Loucy (cell line): ENCODE results near the gene SLC35E1.

Experiments used
- H2AFZ ChIP-seq: fragments of 200-600 bp; sonication (generic); 2 replicates; pipeline ENCODE4 v1.6.0; 2016; ENCODE audit warnings: antibody characterized with exemption, mild to moderate bottlenecking, low read length, moderate library complexity
- H3F3A ChIP-seq: fragments of 200-600 bp; 2 replicates; pipeline ENCODE4 v1.6.0; 2016; ENCODE audit warnings: antibody characterized with exemption, low read depth, mild to moderate bottlenecking
- H3K27me3 ChIP-seq: fragments of 200-600 bp; sonication (generic); 2 replicates; pipeline ENCODE4 v1.6.1; 2014; ENCODE audit warnings: low read length, mild to moderate bottlenecking; ENCODE audit not compliant: insufficient read depth, poor library complexity, severe bottlenecking
- H3K36me3 ChIP-seq: fragments of 200-600 bp; sonication (generic); 2 replicates; pipeline ENCODE4 v1.6.1; 2016; ENCODE audit warnings: low read length; ENCODE audit not compliant: insufficient read depth
- H3K4me1 ChIP-seq: fragments of 200-600 bp; sonication (generic); 2 replicates; pipeline ENCODE4 v1.5.1; 2014; ENCODE audit warnings: low read length, mild to moderate bottlenecking; ENCODE audit not compliant: insufficient read depth, poor library complexity, severe bottlenecking
- H3K4me2 ChIP-seq: fragments of 200-600 bp; sonication (generic); 2 replicates; pipeline ENCODE4 v1.6.0; 2014; ENCODE audit warnings: antibody characterized with exemption, low read length, low read depth, mild to moderate bottlenecking; ENCODE audit not compliant: poor library complexity, severe bottlenecking
- H3K4me3 ChIP-seq: fragments of 200-600 bp; sonication (generic); 2 replicates; pipeline ENCODE4 v1.5.1; 2014; ENCODE audit warnings: low read length, mild to moderate bottlenecking, mixed read lengths; ENCODE audit not compliant: poor library complexity, severe bottlenecking
- H3K79me2 ChIP-seq: fragments of 200-600 bp; sonication (generic); 2 replicates; pipeline ENCODE4 v1.6.1; 2014; ENCODE audit warnings: low read length; ENCODE audit not compliant: insufficient read depth
- H3K9ac ChIP-seq: fragments of 200-600 bp; sonication (generic); 2 replicates; pipeline ENCODE4 v1.6.0; 2014; ENCODE audit warnings: mild to moderate bottlenecking, low read depth, low read length, moderate library complexity; ENCODE audit not compliant: poor library complexity, severe bottlenecking
- H3K9me2 ChIP-seq: fragments of 200-600 bp; sonication (generic); replicated peaks from 2 replicates; pipeline ENCODE4 v1.6.1; 2016; ENCODE audit warnings: low read depth, low read length, mixed read lengths
- H3K9me3 ChIP-seq: fragments of 200-600 bp; sonication (generic); 2 replicates; pipeline ENCODE4 v1.6.1; 2014; ENCODE audit warnings: mild to moderate bottlenecking, antibody characterized with exemption, low read length, low read depth; ENCODE audit not compliant: insufficient read depth
- H4K20me1 ChIP-seq: fragments of 200-600 bp; sonication (generic); 2 replicates; pipeline ENCODE4 v1.6.0; 2014; ENCODE audit warnings: antibody characterized with exemption, low read length, mild to moderate bottlenecking; ENCODE audit not compliant: insufficient read depth, poor library complexity, severe bottlenecking
- CTCF ChIP-seq: fragments of 200-600 bp; sonication (generic); conservative IDR thresholded peaks from 2 replicates; pipeline ENCODE4 v1.5.1; 2014; ENCODE audit warnings: mild to moderate bottlenecking, antibody characterized with exemption, low read length
- EZH2phosphoT487 ChIP-seq: fragments of 200-600 bp; IDR thresholded peaks from 2 replicates; pipeline ENCODE4 v1.6.1; 2018; ENCODE audit warnings: antibody characterized with exemption, mild to moderate bottlenecking, moderate library complexity, borderline replicate concordance

SLC35E1 gene

DNA sequence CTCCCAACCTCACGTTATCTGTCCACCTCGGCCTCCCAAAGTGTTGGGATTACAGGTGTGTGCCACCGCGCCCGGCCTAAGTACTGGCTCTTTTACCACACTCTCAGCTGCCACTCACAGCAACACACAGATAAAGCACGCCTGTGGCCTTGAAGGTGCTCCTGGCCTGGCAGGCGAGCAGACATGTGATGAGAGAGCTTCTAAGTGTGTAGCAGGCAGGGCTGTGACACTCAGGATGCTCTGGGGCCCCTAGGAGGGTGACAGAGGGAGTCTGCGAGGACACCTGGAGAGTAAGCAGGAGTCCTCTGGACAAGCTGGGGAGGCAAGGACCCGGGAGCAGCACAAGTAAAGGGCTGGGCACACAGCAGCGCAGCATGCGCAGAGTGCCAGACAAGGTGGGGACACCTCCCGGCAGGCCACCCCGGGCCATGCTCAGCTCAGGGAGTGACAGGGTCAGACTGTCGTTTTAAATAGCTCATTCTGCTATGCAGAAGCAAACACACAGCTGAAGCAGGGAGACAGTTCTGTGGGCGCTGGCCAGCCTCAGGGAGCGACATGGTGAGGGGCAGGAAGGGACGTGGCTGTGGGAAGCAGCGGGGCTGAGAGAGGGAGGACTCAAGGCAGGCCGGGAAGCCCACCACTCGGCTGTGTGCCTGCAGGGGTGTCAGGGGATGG, 29.3 kb upstream of the SLC35E1 start:
- Histone ChIP-seq H4K20me1 (peaks cover 57% of the 10 kb centered on the region), H3K9me2 (no peaks in the 10 kb centered on the region), H2AFZ (no peak overlapping the region), H3F3A (no peaks in the 10 kb centered on the region), H3K4me1 (no peaks in the 10 kb centered on the region), H3K79me2 (peaks cover 98% of the 10 kb centered on the region), H3K9me3 (no peaks in the 10 kb centered on the region), H3K36me3 (peaks cover 8% of the 10 kb centered on the region; the same call in 1 of the 2 replicates), H3K4me2 (no peak overlapping the region), H3K4me3 (no peak overlapping the region), H3K27me3 (no peaks in the 10 kb centered on the region), H3K9ac (no peak overlapping the region)
- TF ChIP-seq CTCF: no peak
- TF ChIP-seq EZH2phosphoT487: no peak

DNA sequence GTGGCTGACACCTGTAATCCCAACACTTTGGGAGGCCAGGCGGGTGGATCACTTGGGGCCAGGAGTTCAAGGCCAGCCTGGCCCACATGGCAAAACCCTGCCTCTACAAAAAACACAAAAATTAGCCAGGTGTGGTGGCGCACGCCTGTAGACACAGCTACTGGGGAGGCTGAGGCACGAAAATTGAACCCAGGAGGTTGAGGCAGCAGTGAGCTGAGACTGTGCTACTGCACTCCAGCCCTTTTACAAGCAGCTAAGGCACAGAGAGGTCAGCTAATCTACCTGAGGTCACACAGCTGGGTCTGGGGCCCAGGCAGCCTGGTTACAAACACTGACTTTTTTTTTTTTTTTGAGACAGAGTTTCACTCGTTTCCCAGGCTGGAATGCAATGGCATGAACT, 28.6 kb upstream of the SLC35E1 start:
- H2AFZ ChIP-seq: no peak overlapping the region
- H3K27me3 ChIP-seq: no peaks in the 10 kb centered on the region
- no peak overlapping the region for H3K4me3 ChIP-seq
- TF ChIP-seq CTCF (no peak), EZH2phosphoT487 (no peak)
- peaks cover 6% of the 10 kb centered on the region; the same call in 1 of the 2 replicates for H3K36me3 ChIP-seq
- peaks cover 100% of the 10 kb centered on the region for H3K79me2 ChIP-seq
- no peaks in the 10 kb centered on the region for H3K9me2 ChIP-seq
- H4K20me1 ChIP-seq: peaks cover 59% of the 10 kb centered on the region
- H3K9me3 ChIP-seq: no peaks in the 10 kb centered on the region
- peaks cover 5% of the 10 kb centered on the region for H3K4me1 ChIP-seq
- no peak overlapping the region for H3K9ac ChIP-seq
- H3F3A ChIP-seq: no peaks in the 10 kb centered on the region
- H3K4me2 ChIP-seq: no peak overlapping the region

DNA sequence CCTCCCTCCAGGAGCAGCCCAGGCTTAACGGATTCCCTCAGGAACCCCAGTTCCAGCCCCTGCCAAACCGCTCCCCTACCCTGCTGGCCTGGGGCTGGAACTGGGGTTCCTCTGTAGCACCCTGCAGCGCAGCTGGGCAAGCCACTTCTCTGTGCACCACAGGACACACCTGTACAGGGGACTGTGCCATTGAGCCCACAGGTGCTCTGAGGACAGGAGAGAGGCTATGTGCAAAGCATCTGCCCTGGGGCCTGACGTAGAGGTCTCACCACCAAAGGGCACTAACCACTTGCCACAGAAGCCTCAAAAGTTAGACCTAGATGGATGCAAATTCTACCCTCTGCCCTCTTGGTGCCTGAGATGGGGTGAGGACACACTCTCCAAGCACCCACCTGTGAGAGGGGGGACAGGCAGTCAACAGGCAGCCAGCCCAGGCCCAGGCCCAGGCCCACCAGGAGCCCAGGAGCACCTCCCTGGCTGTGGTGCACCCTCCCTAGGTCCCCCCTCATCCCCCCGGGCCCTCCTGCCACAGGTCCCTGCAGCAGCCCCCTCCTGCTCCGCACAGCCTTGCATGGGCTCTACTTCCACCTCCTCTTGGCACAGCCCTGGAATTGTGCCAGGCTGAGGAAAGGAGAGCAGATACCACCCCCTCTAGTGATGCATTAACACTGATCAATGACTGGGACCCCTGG, 27.6 kb upstream of the SLC35E1 start:
- H3K9ac ChIP-seq: no peak overlapping the region

More for the DNA sequence above, 27.6 kb upstream of the SLC35E1 start:
- no peak overlapping the region for H3K4me3 ChIP-seq
- H3K4me2 ChIP-seq: no peak overlapping the region
- peaks cover 100% of the 10 kb centered on the region for H3K79me2 ChIP-seq
- peaks cover 58% of the 10 kb centered on the region for H4K20me1 ChIP-seq
- H3K4me1 ChIP-seq: peaks cover 15% of the 10 kb centered on the region
- H3K9me3 ChIP-seq: no peaks in the 10 kb centered on the region
- H3K27me3 ChIP-seq: no peaks in the 10 kb centered on the region
- H2AFZ ChIP-seq: no peak overlapping the region
- H3K36me3 ChIP-seq: peaks cover 4% of the 10 kb centered on the region; the same call in 1 of the 2 replicates
- TF ChIP-seq EZH2phosphoT487: no peak
- no peak for TF ChIP-seq CTCF
- H3K9me2 ChIP-seq: no peaks in the 10 kb centered on the region
- no peaks in the 10 kb centered on the region for H3F3A ChIP-seq
